GM12801 (cell line): ENCODE data around the gene EP400.

Experiments
- CTCF ChIP-seq: IDR thresholded peaks from one replicate; pipeline ENCODE4 v1.5.1; 2011; ENCODE audit warnings: control low read depth; ENCODE audit not compliant: insufficient read length; ENCODE audit errors: extremely low read depth

The EP400 gene

GRCh38 chr12:131927110-131928079 is 22.3 kb upstream of the EP400 start:
- TF ChIP-seq CTCF: no peak

GRCh38 chr12:131928080-131928710 is 21.5 kb upstream of the EP400 start:
- TF ChIP-seq CTCF: no peak

GRCh38 chr12:131928711-131929580 is 20.8 kb upstream of the EP400 start, which contains the start of gene PUS1:
Gene PUS1 (plus strand): TSS chr12:131929276. CDS start chr12:131929723, 447 bp downstream.
- TF ChIP-seq CTCF: no peak

- TF ChIP-seq CTCF: no peak
Measured at GRCh38 chr12:131929581-131930456, 19.9 kb upstream of the EP400 start.

- TF ChIP-seq CTCF: no peak
Measured at GRCh38 chr12:131930510-131930909, 19.2 kb upstream of the EP400 start.

- TF ChIP-seq CTCF: no peak
Measured at GRCh38 chr12:131933387-131933786, 16.4 kb upstream of the EP400 start.
